DMS 273 treated with DMSO at 0.1 percent for 48 hours (cell line): ENCODE results near the gene FHOD1.

Experiments
- DNase-seq: peaks from one replicate; lab custom pipeline; 2025; lab: John Stamatoyannopoulos, UW

FHOD1 gene

GRCh38 chr16:67247192-67248072 lies at the start of gene FHOD1:
FHOD1 (minus strand) TSS chr16:67247481; CDS start chr16:67247410, 71 bp downstream.
- DNase-seq: peak; percentile 89

DNA sequence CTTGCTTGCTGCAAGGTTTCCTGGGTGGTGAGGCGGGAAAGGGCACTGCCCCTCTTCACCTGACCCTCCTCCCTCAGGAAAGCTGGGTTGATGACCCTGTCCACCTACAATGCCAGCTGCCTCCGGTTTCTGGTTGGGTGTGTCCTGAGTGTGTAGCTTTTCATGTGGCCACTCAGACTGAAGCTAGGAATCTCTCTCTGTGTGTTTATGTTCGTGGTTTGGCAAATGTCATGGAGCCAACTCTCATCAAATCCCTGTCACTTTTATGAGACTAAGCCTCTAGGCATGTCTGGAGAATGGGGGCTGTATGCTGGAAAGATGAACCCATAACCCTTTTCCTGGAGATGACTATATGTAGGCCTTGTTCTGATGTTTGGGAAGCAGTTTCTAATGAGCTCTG lies 49.1 kb upstream of the FHOD1 start:
- DNase-seq: no peak

DNA sequence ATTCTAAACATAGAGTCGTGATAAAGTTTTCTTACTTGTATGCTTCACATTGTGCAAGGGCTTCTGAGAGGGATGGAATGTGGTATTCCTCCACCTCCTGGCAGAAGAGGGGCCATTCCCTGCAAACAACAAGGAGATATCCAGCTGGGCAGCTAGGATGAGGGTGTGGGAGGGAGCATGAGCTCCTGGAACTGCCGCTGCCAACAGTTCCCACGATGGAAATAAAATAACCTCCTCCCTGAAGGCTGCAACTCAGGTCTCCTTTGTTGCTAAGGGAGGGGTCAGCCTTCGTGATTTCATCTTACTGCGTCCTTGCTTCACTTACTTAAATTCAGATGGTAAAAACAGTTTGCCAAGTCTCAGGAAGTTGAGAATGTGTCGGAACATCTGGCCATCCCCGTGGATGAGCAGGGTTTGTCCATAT lies 47.7 kb upstream of the FHOD1 start:
- DNase-seq: peak; percentile 14

- no peak for DNase-seq
These were observed 47.0 kb upstream of the FHOD1 start for GRCh38 chr16:67294171-67294757.

GRCh38 chr16:67291461-67291860 lies 44.2 kb upstream of the FHOD1 start:
- no peak for DNase-seq

GRCh38 chr16:67287960-67288359 lies 40.7 kb upstream of the FHOD1 start:
- DNase-seq: no peak

GRCh38 chr16:67286441-67287235 lies 39.4 kb upstream of the FHOD1 start:
- no peak for DNase-seq

DNA sequence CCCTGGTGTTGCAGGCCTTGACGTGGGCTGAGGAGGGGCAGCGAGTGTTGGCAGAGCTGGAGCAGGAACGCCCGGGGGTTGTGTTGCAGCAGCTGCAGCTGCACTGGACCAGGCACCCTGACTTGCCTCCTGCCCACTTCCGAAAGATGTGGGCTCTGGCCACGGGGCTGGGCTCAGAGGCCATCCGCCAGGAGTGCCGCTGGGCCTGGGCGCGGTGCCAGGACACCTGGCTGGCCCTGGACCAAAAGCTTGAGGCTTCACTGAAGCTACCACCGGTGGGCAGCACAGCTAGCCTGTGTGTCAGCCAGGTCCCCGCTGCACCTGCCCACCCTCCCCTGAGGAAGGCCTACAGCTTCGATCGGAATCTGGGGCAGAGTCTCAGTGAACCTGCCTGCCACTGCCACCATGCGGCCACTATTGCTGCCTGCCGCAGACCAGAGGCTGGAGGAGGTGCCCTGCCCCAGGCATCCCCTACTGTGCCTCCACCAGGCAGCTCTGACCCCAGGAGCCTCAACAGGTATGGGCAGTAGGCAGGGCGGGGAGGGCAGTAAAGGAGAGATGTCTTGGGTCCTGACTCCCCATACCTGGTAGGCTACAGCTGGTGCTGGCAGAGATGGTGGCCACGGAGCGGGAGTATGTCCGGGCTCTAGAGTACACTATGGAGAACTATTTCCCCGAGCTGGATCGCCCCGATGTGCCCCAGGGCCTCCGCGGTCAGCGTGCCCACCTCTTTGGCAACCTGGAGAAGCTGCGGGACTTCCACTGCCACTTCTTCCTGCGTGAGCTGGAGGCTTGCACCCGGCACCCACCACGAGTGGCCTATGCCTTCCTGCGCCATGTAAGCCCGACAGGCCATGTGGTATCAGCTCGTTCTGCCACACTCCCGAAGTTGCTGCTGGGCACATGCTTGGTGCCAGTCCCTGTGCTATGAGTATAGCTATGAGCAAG lies 37.7 kb upstream of the FHOD1 start:
- DNase-seq: no peak

DNA sequence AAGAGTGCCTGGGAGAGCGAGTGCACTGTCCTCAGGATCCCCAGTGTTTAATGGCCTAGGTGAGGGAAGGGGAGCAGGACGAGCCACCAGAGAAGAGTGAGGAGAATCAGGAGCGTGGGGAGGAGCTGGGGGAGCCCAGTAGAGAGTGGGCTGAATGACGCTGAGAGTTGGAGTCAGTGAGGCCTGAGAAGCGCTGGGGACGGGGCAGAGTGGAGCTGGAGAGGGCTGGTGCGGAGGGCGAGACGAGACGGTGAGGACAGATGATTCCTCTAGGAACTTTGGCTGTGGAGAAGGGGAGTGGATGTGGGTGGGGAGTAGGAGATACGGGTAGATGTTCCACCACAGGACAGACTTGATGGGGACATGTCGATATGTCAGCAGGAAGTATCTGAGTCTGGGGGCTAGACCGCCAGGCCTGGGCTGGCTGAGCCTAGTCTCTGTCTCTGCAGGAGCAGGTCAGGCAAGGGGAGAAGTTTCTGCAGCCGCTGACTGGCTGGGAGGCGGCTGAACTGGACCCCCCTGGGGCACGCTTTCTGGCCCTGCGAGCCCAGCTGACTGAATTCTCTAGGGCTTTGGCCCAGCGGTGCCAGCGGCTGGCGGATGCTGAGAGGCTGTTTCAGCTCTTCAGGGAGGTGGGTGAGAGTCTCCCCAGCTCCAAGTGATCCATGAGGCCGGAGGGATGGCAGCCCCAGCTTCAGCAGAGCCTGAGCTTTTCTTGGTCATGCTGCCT lies 36.7 kb upstream of the FHOD1 start:
- DNase-seq: no peak

- DNase-seq: no peak
These were observed 36.0 kb upstream of the FHOD1 start for GRCh38 chr16:67283039-67283825.

- no peak for DNase-seq
These were observed 35.1 kb upstream of the FHOD1 start for GRCh38 chr16:67282447-67282805.

- DNase-seq: no peak
These were observed 34.5 kb upstream of the FHOD1 start for GRCh38 chr16:67281536-67282446.

DNA sequence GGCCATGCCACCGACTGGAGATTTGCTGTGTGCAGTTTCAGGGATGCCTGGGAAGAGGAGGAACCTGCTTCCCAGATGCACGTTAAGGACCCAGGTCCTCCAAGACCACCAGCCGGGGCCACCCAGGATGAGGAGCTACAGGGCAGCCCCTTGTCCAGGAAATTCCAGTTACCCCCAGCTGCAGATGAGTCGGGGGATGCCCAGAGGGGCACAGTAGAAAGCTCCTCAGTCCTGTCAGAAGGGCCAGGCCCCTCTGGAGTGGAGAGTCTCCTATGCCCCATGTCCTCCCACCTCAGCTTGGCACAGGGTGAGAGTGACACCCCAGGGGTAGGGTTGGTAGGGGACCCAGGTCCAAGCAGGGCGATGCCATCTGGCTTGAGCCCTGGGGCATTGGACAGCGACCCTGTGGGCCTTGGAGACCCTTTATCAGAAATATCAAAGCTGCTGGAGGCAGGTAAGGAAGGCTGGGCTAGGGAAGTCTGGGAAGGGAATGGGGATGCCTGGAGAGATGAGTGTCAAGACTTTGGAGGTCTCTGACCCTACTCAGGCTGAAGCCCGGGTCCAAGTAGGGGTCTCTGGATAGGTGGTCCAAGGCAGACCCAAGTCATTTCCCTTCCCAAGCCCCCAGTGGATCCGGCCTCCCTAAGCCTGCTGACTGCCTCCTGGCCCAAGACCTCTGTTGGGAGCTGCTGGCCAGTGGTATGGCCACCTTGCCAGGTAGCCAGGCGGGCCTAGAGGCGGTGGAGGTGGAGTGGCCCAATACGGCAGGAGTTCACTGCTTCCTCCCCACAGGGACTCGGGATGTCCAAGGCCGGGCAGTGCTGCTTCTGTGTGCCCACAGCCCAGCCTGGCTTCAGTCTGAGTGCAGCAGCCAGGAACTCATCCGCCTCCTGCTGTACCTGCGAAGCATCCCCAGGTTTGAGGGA lies 33.1 kb upstream of the FHOD1 start:
- no peak for DNase-seq

- DNase-seq: peak; percentile 23
These were observed 32.2 kb upstream of the FHOD1 start, which contains the start of gene PLEKHG4 for GRCh38 chr16:67279296-67280089. PLEKHG4 (plus strand) TSS chr16:67279532; CDS start chr16:67280045, 513 bp downstream.

DNA sequence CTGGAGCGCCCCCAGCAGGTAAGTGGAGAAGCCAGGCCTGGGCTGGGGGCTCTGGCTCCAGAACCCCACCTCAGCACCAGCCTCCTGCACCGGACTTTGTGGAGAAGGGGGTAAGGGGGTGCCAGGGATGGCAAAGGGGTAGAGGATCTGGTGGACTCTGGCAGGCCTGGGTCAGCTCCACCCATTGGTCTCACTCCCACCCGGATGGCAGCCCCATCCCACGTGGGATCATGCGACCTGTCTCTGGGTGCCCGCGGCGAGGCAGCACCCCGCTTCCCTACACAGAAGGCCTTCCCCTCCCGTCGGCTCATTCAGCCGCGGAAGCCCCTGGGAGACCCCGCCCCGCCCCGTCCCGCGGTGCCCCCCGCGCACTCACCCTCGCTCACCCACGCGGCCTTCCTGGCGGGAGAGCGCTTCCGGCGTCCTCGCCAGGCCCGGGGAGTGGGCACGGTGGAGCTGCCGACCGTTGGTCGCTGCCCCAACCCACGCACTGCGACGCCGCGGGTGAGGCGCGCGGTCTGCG lies 31.6 kb upstream of the FHOD1 start:
- DNase-seq: no peak

- DNase-seq: no peak
These were observed 30.9 kb upstream of the FHOD1 start for GRCh38 chr16:67277999-67278772.
